HepG2 (cell line): ENCODE results near the gene ATP10A. TPM values are rescaled to one million over a fixed set of nuclear protein-coding genes. Genes with fewer than 3 reads are reported as not detected.

Experiments used
- BCLAF1 ChIP-seq: fragments of 450-650 bp; IDR thresholded peaks from 2 replicates; pipeline ENCODE4 v1.6.1; 2017; ENCODE audit warnings: mild to moderate bottlenecking
- CBX5 ChIP-seq: sonication (generic); formaldehyde crosslinking; IDR thresholded peaks from 2 replicates; pipeline ENCODE4 v1.4.0; 2020; ENCODE audit warnings: missing genetic modification reagents, borderline replicate concordance
- HNF4A ChIP-seq: sonication (generic); formaldehyde crosslinking; IDR thresholded peaks from 2 replicates; pipeline ENCODE4 v1.4.0; 2020; ENCODE audit warnings: missing genetic modification reagents
- HNRNPK ChIP-seq: fragments of 200-400 bp; formaldehyde crosslinking; IDR thresholded peaks from 2 replicates; pipeline ENCODE4 v1.6.1; 2018; ENCODE audit warnings: low read length, low read depth, moderate library complexity, mild to moderate bottlenecking; ENCODE audit not compliant: poor library complexity, severe bottlenecking
- HOXA3 ChIP-seq: sonication (generic); formaldehyde crosslinking; IDR thresholded peaks from 2 replicates; pipeline ENCODE4 v1.5.0; 2020; ENCODE audit warnings: missing genetic modification reagents
- MED1 ChIP-seq: sonication (generic); formaldehyde crosslinking; IDR thresholded peaks from 2 replicates; pipeline ENCODE4 v1.4.0; 2020; ENCODE audit warnings: missing genetic modification reagents
- NFYC ChIP-seq: IDR thresholded peaks from 2 replicates; pipeline ENCODE4 v1.6.1; 2016; ENCODE audit warnings: missing genetic modification reagents, missing compliant biosample characterization
- PAF1 ChIP-seq: IDR thresholded peaks from 2 replicates; pipeline ENCODE4 v1.6.1; 2016; ENCODE audit warnings: missing genetic modification reagents, missing compliant biosample characterization
- RARA ChIP-seq: IDR thresholded peaks from 2 replicates; pipeline ENCODE4 v1.6.1; 2016; ENCODE audit warnings: missing genetic modification reagents, missing compliant biosample characterization
- SP1 ChIP-seq, 2 experiments: fragments of 450-650 bp in 1 of 2; sonication (generic) in 1 of 2; formaldehyde crosslinking in 1 of 2; IDR thresholded peaks; 2 replicates each; pipeline versions ENCODE4 v1.4.0 to v1.6.1; 2016 to 2020; ENCODE audit warnings: missing genetic modification reagents in 1 of 2
- SP5 ChIP-seq: IDR thresholded peaks from 2 replicates; pipeline ENCODE4 v1.6.1; 2016; ENCODE audit warnings: low read depth, borderline replicate concordance
- TAF1 ChIP-seq: sonication (generic); formaldehyde crosslinking; IDR thresholded peaks from 2 replicates; pipeline ENCODE4 v1.4.0; 2020; ENCODE audit warnings: missing genetic modification reagents
- TEAD3 ChIP-seq: optimal IDR thresholded peaks from 2 replicates; pipeline ENCODE3; 2016; ENCODE audit warnings: borderline replicate concordance
- THAP7 ChIP-seq: sonication (generic); formaldehyde crosslinking; IDR thresholded peaks from 2 replicates; pipeline ENCODE4 v1.8.1; 2023; ENCODE audit warnings: mild to moderate bottlenecking, missing genetic modification reagents
- U2AF1 ChIP-seq: fragments of 200-400 bp; formaldehyde crosslinking; optimal IDR thresholded peaks from 2 replicates; pipeline ENCODE3; 2017; ENCODE audit warnings: mild to moderate bottlenecking, low read depth, low read length
- YY1 ChIP-seq: IDR thresholded peaks from 2 replicates; pipeline ENCODE4 v1.6.1; 2011; ENCODE audit warnings: low read length, low read depth, moderate library complexity, mild to moderate bottlenecking; ENCODE audit not compliant: insufficient read depth, insufficient replicate concordance
- ZBTB21 ChIP-seq: sonication (generic); formaldehyde crosslinking; IDR thresholded peaks from 2 replicates; pipeline ENCODE4 v1.4.0; 2020; ENCODE audit warnings: missing genetic modification reagents
- ZNF263 ChIP-seq: sonication (generic); formaldehyde crosslinking; IDR thresholded peaks from 2 replicates; pipeline ENCODE4 v1.4.0; 2020; ENCODE audit warnings: missing genetic modification reagents
- ZNF282 ChIP-seq: fragments of 450-650 bp; IDR thresholded peaks from 2 replicates; pipeline ENCODE4 v1.6.1; 2018; ENCODE audit not compliant: partially characterized antibody
- ZNF446 ChIP-seq: sonication (generic); formaldehyde crosslinking; IDR thresholded peaks from 2 replicates; pipeline ENCODE4 v1.5.0; 2020; ENCODE audit warnings: mild to moderate bottlenecking, missing genetic modification reagents
- ZNF577 ChIP-seq: sonication (generic); formaldehyde crosslinking; IDR thresholded peaks from 2 replicates; pipeline ENCODE4 v1.4.0; 2020; ENCODE audit warnings: mild to moderate bottlenecking, low read depth, missing genetic modification reagents, borderline replicate concordance
- ZNF598 ChIP-seq: sonication (generic); formaldehyde crosslinking; IDR thresholded peaks from 2 replicates; pipeline ENCODE4 v1.5.1; 2020; ENCODE audit warnings: mild to moderate bottlenecking, missing genetic modification reagents, borderline replicate concordance
- ZNF619 ChIP-seq: sonication (generic); formaldehyde crosslinking; IDR thresholded peaks from 2 replicates; pipeline ENCODE4 v1.4.0; 2020; ENCODE audit warnings: mild to moderate bottlenecking, missing genetic modification reagents
- ZNF75D ChIP-seq: sonication (generic); formaldehyde crosslinking; IDR thresholded peaks from 2 replicates; pipeline ENCODE4 v1.8.1; 2023; ENCODE audit warnings: missing genetic modification reagents, mild to moderate bottlenecking, borderline replicate concordance
- polyA plus RNA-seq, 8 experiments: library from polyadenylated mRNA; depleted of rRNA in 3 of 8; stranded (reverse) in 7 of 8; unstranded in 1 of 8; fragments of >200 nt; fragmentation: Illumina TruSeq in 4 of 8; extraction: Trizol in 4 of 8; gene quantifications; 2 replicates each; pipeline versions ENCODE4 v1.2.1 to v1.2.3, GENCODE V29; 2011 to 2016; ENCODE audit warnings: low read depth in 4 of 8, missing spikeins in 1 of 8, mixed read lengths in 1 of 8; ENCODE audit not compliant: insufficient read depth in 1 of 8
- total RNA-seq, 5 experiments: library from RNA; depleted of rRNA; stranded (reverse); fragments of >200 nt; fragmentation: Illumina TruSeq; extraction: Trizol; gene quantifications; 2 replicates each; pipeline ENCODE4 v1.2.3, GENCODE V29; 2016; ENCODE audit warnings: low read depth in 1 of 5
- TF ChIP-seq, protein P1 (sequence below): IDR thresholded peaks from 2 replicates; pipeline ENCODE4 v1.6.1; 2018; ENCODE audit warnings: missing genetic modification reagents, mild to moderate bottlenecking, missing compliant biosample characterization

Gene ATP10A
- total and polyA plus RNA-seq, 2 of the 13 experiments (the other 11 are each of a cell fraction or from before 2014, with no cell fraction given) = 0.58 to 4.2 TPM

GRCh38 chr15:25850154-25851111 is 12.7 kb downstream of the ATP10A start (continued):
- TF ChIP-seq HOXA3 (no peak), ZNF598 (CRISPR knock-in tag) (no peak), ZBTB21 (CRISPR knock-in tag) (no peak), HNRNPK (no peak), ZNF446 (CRISPR knock-in tag) (no peak), U2AF1 (no peak), THAP7 (CRISPR knock-in tag) (no peak), ZNF282 (no peak), MED1 (no peak), NFYC (CRISPR knock-in tag) (no peak), SP5 (peak; percentile 41; the same call in 1 of the 2 replicates), PAF1 (CRISPR knock-in tag) (no peak), BCLAF1 (no peak), CBX5 (CRISPR knock-in tag) (0 out of 2 replicates have a peak, but pooled peaks have one; percentile 19), HNF4A (CRISPR knock-in tag) (0 out of 2 replicates have a peak, but pooled peaks have one; percentile 29), RARA (peak; percentile 52; the same call in 1 of the 2 replicates), TEAD3 (CRISPR knock-in tag) (peak; percentile 39), ZNF619 (no peak), YY1 (peak; percentile 38), ZNF577 (CRISPR knock-in tag) (no peak), ZNF75D (CRISPR knock-in tag) (no peak), SP1 (IDR thresholded peaks at IDR 0.05) (no peak), SP1 (CRISPR knock-in tag; IDR thresholded peaks at IDR 0.05) (0 out of 2 replicates have a peak, but pooled peaks have one; percentile 22), TAF1 (CRISPR knock-in tag) (peak; percentile 32; the same call in 1 of the 2 replicates), ZNF263 (CRISPR knock-in tag) (peak; percentile 69)
- TF ChIP-seq, protein P1, sequence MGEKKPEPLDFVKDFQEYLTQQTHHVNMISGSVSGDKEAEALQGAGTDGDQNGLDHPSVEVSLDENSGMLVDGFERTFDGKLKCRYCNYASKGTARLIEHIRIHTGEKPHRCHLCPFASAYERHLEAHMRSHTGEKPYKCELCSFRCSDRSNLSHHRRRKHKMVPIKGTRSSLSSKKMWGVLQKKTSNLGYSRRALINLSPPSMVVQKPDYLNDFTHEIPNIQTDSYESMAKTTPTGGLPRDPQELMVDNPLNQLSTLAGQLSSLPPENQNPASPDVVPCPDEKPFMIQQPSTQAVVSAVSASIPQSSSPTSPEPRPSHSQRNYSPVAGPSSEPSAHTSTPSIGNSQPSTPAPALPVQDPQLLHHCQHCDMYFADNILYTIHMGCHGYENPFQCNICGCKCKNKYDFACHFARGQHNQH = 0 out of 2 replicates have a peak, but pooled peaks have one; percentile 31
